Suprapubic skin (tissue), 4 donors: Measurements from ENCODE around the gene SLC16A3.
"Not testable (repeated sequence)": the region's sequence is repeated elsewhere in the genome, so short reads cannot be mapped to it uniquely, and the experiment has no call there.

Experiments
- EP300 ChIP-seq: sonication (generic); formaldehyde crosslinking; IDR thresholded peaks from one replicate; pipeline ENCODE4 v1.6.1; 2017; ENCODE audit warnings: antibody characterized with exemption
- POLR2A ChIP-seq, 2 donors: fragments of 450-650 bp; IDR thresholded peaks; one replicate each; pipeline ENCODE4 v1.6.1; 2017; ENCODE audit warnings: antibody characterized with exemption in 2 of 2, mild to moderate bottlenecking in 2 of 2, moderate library complexity in 2 of 2
- POLR2AphosphoS5 ChIP-seq, 3 donors: sonication (generic); formaldehyde crosslinking; IDR thresholded peaks; one replicate each; pipeline ENCODE4 v1.6.1; 2017; ENCODE audit warnings: antibody characterized with exemption in 3 of 3
- TF ChIP-seq, protein P1 (sequence below), 2 donors: fragments of 200-600 bp in 1 of 2; fragments of 450-650 bp in 1 of 2; sonication (generic) in 1 of 2; IDR thresholded peaks; one replicate each; pipeline ENCODE4 v1.5.1; 2016 to 2019; ENCODE audit warnings: antibody characterized with exemption in 2 of 2, mild to moderate bottlenecking in 1 of 2, moderate library complexity in 1 of 2

- TF ChIP-seq POLR2AphosphoS5 (IDR thresholded peaks at IDR 0.05); POLR2A (IDR thresholded peaks at IDR 0.05); EP300: not testable (repeated sequence)
- TF ChIP-seq, protein P1, sequence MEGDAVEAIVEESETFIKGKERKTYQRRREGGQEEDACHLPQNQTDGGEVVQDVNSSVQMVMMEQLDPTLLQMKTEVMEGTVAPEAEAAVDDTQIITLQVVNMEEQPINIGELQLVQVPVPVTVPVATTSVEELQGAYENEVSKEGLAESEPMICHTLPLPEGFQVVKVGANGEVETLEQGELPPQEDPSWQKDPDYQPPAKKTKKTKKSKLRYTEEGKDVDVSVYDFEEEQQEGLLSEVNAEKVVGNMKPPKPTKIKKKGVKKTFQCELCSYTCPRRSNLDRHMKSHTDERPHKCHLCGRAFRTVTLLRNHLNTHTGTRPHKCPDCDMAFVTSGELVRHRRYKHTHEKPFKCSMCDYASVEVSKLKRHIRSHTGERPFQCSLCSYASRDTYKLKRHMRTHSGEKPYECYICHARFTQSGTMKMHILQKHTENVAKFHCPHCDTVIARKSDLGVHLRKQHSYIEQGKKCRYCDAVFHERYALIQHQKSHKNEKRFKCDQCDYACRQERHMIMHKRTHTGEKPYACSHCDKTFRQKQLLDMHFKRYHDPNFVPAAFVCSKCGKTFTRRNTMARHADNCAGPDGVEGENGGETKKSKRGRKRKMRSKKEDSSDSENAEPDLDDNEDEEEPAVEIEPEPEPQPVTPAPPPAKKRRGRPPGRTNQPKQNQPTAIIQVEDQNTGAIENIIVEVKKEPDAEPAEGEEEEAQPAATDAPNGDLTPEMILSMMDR (IDR thresholded peaks at IDR 0.05) = not testable (repeated sequence)
These were observed 18.2 kb upstream of the SLC16A3 start for GRCh38 chr17:82210655-82211054.
